Neural progenitor cell (in vitro differentiated cells): Measurements from ENCODE around the gene DMKN. TPM values are rescaled to one million over a fixed set of nuclear protein-coding genes. Genes with fewer than 3 reads are reported as not detected.

Source experiments
- DNase-seq: peaks from one replicate; pipeline ENCODE4 v3.0.0-alpha.2; 2016; ENCODE audit warnings: low spot score
- H2AFZ ChIP-seq: fragments of 200-600 bp; sonication (generic); replicated peaks from 2 replicates; pipeline ENCODE4 v1.6.1; 2016; ENCODE audit warnings: antibody characterized with exemption
- H3F3A ChIP-seq: fragments of 200-600 bp; sonication (generic); 2 replicates; pipeline ENCODE4 v1.6.1; 2016; ENCODE audit warnings: antibody characterized with exemption, low read depth
- H3K27ac ChIP-seq: fragments of 200-600 bp; sonication (generic); 2 replicates; pipeline ENCODE4 v1.5.1; 2016; ENCODE audit warnings: mild to moderate bottlenecking
- H3K27me3 ChIP-seq: fragments of 200-600 bp; sonication (generic); 2 replicates; pipeline ENCODE4 v1.6.1; 2016; ENCODE audit warnings: mild to moderate bottlenecking, moderate library complexity
- H3K36me3 ChIP-seq: fragments of 200-600 bp; sonication (generic); 2 replicates; pipeline ENCODE4 v1.5.1; 2016
- H3K4me1 ChIP-seq: fragments of 200-600 bp; sonication (generic); 2 replicates; pipeline ENCODE4 v1.6.1; 2016; ENCODE audit warnings: mixed run types
- H3K4me2 ChIP-seq: fragments of 200-600 bp; sonication (generic); 2 replicates; pipeline ENCODE4 v1.6.1; 2016
- H3K4me3 ChIP-seq: fragments of 200-600 bp; sonication (generic); 2 replicates; pipeline ENCODE4 v1.5.1; 2016
- H3K79me2 ChIP-seq: fragments of 200-600 bp; sonication (generic); 2 replicates; pipeline ENCODE4 v1.6.1; 2016; ENCODE audit warnings: low read depth
- H3K9ac ChIP-seq: fragments of 200-600 bp; sonication (generic); 2 replicates; pipeline ENCODE4 v1.6.1; 2016
- H3K9me3 ChIP-seq: fragments of 200-600 bp; sonication (generic); 2 replicates; pipeline ENCODE4 v1.5.1; 2016; ENCODE audit warnings: low read depth
- H4K20me1 ChIP-seq: fragments of 200-600 bp; sonication (generic); 2 replicates; pipeline ENCODE4 v1.6.1; 2016; ENCODE audit warnings: low read depth
- H3K27ac Mint-ChIP-seq: 3 replicates; pipeline ENCODE4 v1.8.0; 2021; ENCODE audit warnings: mixed read lengths
- H3K27me3 Mint-ChIP-seq: 2 replicates; pipeline ENCODE4 v1.8.0; 2022; ENCODE audit warnings: low read depth, mild to moderate bottlenecking, inconsistent platforms, moderate library complexity, mixed read lengths; ENCODE audit not compliant: insufficient read depth
- H3K36me3 Mint-ChIP-seq: 3 replicates; pipeline ENCODE4 v1.8.0; 2021; ENCODE audit warnings: mixed read lengths
- H3K4me1 Mint-ChIP-seq: 3 replicates; pipeline ENCODE4 v1.8.0; 2021; ENCODE audit warnings: mixed read lengths
- H3K4me3 Mint-ChIP-seq: 3 replicates; pipeline ENCODE4 v1.8.0; 2021; ENCODE audit warnings: mild to moderate bottlenecking, moderate library complexity, mixed read lengths
- H3K9me3 Mint-ChIP-seq: 3 replicates; pipeline ENCODE4 v1.8.0; 2020; ENCODE audit warnings: mixed read lengths
- EZH2 ChIP-seq: fragments of 200-600 bp; sonication (generic); IDR thresholded peaks from 2 replicates; pipeline ENCODE4 v1.6.1; 2017; ENCODE audit warnings: antibody characterized with exemption, mild to moderate bottlenecking, moderate library complexity
- EZH2phosphoT487 ChIP-seq: fragments of 200-600 bp; sonication (generic); IDR thresholded peaks from 2 replicates; pipeline ENCODE4 v1.6.1; 2017; ENCODE audit warnings: antibody characterized with exemption
- total RNA-seq: library from RNA; depleted of rRNA; stranded (reverse); fragments of >200 nt; gene quantifications from 2 replicates; pipeline ENCODE4 v1.2.3, GENCODE V29; 2015; ENCODE audit warnings: low replicate concordance
- TF ChIP-seq, protein P1 (sequence below): fragments of 200-600 bp; sonication (generic); IDR thresholded peaks from 2 replicates; pipeline ENCODE4 v1.5.1; 2017; ENCODE audit warnings: antibody characterized with exemption, mild to moderate bottlenecking

The DMKN gene
- total RNA-seq, 1 donor from 2014 or later = 175 TPM

DNA sequence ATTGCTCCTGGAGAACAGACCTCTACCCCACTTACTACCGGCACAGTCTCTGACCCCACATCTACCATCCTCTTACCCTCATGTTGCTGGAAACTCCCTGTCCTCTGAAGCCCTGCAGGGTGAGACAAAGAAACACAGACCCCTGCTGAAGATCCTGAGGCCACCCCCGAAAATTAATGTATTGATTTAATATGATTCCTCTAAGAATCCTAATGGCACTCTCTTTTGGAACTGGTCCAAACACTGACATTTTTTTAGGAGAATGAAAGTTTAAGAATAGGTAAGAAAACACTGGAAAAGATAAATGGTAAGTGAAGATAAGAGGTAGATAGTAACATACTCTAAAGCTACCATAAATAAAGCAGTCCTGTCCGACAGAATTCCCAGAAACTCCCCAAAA lies 5.3 kb downstream of the DMKN start:
- H3K27me3 Mint-ChIP-seq = peaks cover 47% of the 10 kb centered on the region
- no peaks in the 10 kb centered on the region for H3K36me3 Mint-ChIP-seq
- no peaks in the 10 kb centered on the region for H3K36me3 ChIP-seq

DNA sequence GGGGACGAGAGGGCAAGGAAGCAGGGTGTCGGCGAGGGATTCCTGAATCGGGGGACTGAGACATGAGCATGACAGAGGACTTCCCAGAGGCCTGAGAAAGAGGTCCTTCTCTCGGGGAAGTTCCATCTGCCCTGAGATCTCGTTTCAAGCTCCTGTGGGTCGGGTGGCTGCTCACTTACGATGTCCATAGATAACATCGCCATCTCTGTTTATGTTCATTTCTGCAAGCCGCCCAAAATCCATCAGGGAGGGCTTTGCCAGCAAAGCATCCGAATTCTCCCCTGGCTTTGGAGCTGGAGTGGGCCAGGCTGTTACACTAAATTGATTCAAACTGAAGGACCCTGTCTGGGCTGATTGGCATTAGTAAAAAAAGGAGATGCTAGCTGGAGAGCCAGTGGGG lies 5.9 kb downstream of the DMKN start:
- TF ChIP-seq EZH2phosphoT487 = no peak
- TF ChIP-seq, protein P1, sequence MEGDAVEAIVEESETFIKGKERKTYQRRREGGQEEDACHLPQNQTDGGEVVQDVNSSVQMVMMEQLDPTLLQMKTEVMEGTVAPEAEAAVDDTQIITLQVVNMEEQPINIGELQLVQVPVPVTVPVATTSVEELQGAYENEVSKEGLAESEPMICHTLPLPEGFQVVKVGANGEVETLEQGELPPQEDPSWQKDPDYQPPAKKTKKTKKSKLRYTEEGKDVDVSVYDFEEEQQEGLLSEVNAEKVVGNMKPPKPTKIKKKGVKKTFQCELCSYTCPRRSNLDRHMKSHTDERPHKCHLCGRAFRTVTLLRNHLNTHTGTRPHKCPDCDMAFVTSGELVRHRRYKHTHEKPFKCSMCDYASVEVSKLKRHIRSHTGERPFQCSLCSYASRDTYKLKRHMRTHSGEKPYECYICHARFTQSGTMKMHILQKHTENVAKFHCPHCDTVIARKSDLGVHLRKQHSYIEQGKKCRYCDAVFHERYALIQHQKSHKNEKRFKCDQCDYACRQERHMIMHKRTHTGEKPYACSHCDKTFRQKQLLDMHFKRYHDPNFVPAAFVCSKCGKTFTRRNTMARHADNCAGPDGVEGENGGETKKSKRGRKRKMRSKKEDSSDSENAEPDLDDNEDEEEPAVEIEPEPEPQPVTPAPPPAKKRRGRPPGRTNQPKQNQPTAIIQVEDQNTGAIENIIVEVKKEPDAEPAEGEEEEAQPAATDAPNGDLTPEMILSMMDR = no peak
- no peak for TF ChIP-seq EZH2
- no peak overlapping the region for H3K4me3 Mint-ChIP-seq

More for the DNA sequence above, 5.3 kb downstream of the DMKN start:
- Mint-ChIP-seq H3K9me3 (no peaks in the 10 kb centered on the region), H3K4me1 (peaks cover 7% of the 10 kb centered on the region), H3K4me3 (no peak overlapping the region), H3K27ac (no peak overlapping the region)
- Histone ChIP-seq H3K27me3 (peaks cover 16% of the 10 kb centered on the region), H4K20me1 (no peaks in the 10 kb centered on the region), H3F3A (peaks cover 10% of the 10 kb centered on the region), H3K9me3 (no peaks in the 10 kb centered on the region), H2AFZ (no peak overlapping the region), H3K9ac (no peak overlapping the region), H3K4me1 (peaks cover 4% of the 10 kb centered on the region), H3K4me3 (peak overlapping the region; percentile 74), H3K4me2 (peak overlapping the region; percentile 85), H3K27ac (no peak overlapping the region), H3K79me2 (peaks cover 19% of the 10 kb centered on the region)
- TF ChIP-seq EZH2 = no peak
- TF ChIP-seq EZH2phosphoT487 = no peak
- no peak for DNase-seq

DNA sequence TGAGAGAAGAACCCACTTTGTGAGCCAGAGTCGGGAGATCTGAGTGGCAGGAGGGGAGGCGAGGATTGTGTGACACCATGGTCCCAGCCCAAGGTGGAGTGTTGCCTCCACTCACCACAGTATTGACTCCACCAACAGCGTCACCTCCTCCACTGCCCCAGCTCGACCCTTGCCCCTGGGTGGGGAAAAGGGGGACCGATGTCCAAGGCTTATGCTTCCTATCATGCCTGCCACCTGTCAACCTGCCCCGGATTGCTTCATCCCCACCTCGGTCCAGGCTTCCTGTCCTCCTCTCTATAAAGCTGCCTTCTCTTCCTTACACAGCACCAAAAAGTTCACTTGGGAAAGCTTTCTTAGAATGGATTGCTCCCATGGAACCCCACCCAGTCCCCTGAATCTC lies 7.4 kb downstream of the DMKN start:
- Histone ChIP-seq H3K4me2 (no peak overlapping the region), H3K9ac (no peak overlapping the region), H3K27ac (no peak overlapping the region), H3K36me3 (no peaks in the 10 kb centered on the region), H3K4me3 (no peak overlapping the region), H4K20me1 (no peaks in the 10 kb centered on the region), H3K79me2 (peaks cover 19% of the 10 kb centered on the region), H2AFZ (no peak overlapping the region), H3K4me1 (peaks cover 4% of the 10 kb centered on the region), H3K27me3 (peaks cover 5% of the 10 kb centered on the region), H3F3A (peaks cover 10% of the 10 kb centered on the region), H3K9me3 (no peaks in the 10 kb centered on the region)
- peaks cover 41% of the 10 kb centered on the region for H3K27me3 Mint-ChIP-seq
- H3K27ac Mint-ChIP-seq = no peak overlapping the region
- no peak overlapping the region for H3K4me3 Mint-ChIP-seq
- H3K9me3 Mint-ChIP-seq = no peaks in the 10 kb centered on the region
- TF ChIP-seq EZH2 (no peak), EZH2phosphoT487 (no peak)
- H3K36me3 Mint-ChIP-seq = no peaks in the 10 kb centered on the region
- H3K4me1 Mint-ChIP-seq = peaks cover 8% of the 10 kb centered on the region
- DNase-seq = no peak

More for the DNA sequence above, 5.9 kb downstream of the DMKN start:
- H3K9me3 ChIP-seq = no peaks in the 10 kb centered on the region
- H3K36me3 ChIP-seq = no peaks in the 10 kb centered on the region
- Mint-ChIP-seq H3K9me3 (no peaks in the 10 kb centered on the region), H3K27ac (no peak overlapping the region), H3K27me3 (peaks cover 44% of the 10 kb centered on the region), H3K4me1 (peaks cover 7% of the 10 kb centered on the region), H3K36me3 (no peaks in the 10 kb centered on the region)
- DNase-seq = no peak
- peaks cover 19% of the 10 kb centered on the region for H3K79me2 ChIP-seq
- peaks cover 10% of the 10 kb centered on the region for H3F3A ChIP-seq
- H2AFZ ChIP-seq = no peak overlapping the region
- H4K20me1 ChIP-seq = no peaks in the 10 kb centered on the region
- no peak overlapping the region for H3K27ac ChIP-seq
- no peak overlapping the region for H3K9ac ChIP-seq
- H3K4me1 ChIP-seq = peaks cover 4% of the 10 kb centered on the region
- H3K4me3 ChIP-seq = no peak overlapping the region
- peaks cover 15% of the 10 kb centered on the region for H3K27me3 ChIP-seq
- H3K4me2 ChIP-seq = no peak overlapping the region

DNA sequence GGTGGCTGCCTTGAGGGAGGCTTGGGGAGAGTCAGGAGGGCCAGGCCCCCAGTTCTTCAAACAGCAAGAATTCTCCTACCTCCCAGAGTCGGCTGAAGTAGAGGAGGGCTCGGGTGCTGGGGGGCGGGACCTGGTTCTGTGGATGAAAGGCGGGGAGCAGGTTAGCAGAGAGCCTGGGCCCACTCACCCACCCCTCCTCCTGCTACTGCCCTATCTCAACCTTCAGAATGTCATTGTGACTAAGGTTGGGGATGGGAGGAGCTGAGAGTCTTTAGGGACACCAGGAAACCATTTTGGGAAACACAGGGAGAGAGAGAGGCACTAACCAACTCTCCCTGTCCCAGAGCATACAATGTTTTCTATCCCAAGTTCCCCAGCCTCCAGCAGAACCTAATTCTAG lies 10.7 kb downstream of the DMKN start:
- Mint-ChIP-seq H3K9me3 (no peaks in the 10 kb centered on the region), H3K4me1 (peaks cover 4% of the 10 kb centered on the region), H3K4me3 (no peak overlapping the region), H3K36me3 (no peaks in the 10 kb centered on the region), H3K27me3 (peaks cover 25% of the 10 kb centered on the region), H3K27ac (no peak overlapping the region)
- Histone ChIP-seq H3F3A (no peaks in the 10 kb centered on the region), H3K4me1 (no peaks in the 10 kb centered on the region), H3K4me3 (no peak overlapping the region), H4K20me1 (no peaks in the 10 kb centered on the region), H3K9ac (no peak overlapping the region), H3K36me3 (no peaks in the 10 kb centered on the region), H3K27me3 (no peaks in the 10 kb centered on the region), H3K79me2 (no peaks in the 10 kb centered on the region), H3K4me2 (no peak overlapping the region), H2AFZ (no peak overlapping the region), H3K27ac (no peak overlapping the region), H3K9me3 (no peaks in the 10 kb centered on the region)
- DNase-seq = no peak
- TF ChIP-seq EZH2phosphoT487 = no peak
- TF ChIP-seq, protein P1 = no peak
- TF ChIP-seq EZH2 = no peak
